ENCODE results near the gene DCHS2.

DNA sequence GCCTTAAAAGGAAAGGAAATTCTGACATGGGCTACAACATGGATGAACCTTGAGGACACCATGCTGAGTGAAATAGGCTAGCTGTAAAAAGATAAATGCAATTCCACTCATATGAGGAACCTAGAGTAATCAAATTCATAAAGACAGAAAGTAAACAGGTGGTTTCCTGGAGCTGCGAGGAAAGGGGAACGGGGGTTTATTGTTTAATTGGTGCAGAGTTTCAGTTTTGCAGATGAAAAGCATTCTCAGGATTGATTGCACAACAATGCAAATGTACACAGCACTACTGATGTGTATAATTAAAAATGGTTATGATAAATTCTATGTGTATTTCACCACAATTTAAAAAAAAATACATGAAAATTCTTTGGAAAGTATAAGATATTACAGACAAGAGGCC lies 34.6 kb upstream of the DCHS2 start:
- TF ChIP-seq, protein P1, sequence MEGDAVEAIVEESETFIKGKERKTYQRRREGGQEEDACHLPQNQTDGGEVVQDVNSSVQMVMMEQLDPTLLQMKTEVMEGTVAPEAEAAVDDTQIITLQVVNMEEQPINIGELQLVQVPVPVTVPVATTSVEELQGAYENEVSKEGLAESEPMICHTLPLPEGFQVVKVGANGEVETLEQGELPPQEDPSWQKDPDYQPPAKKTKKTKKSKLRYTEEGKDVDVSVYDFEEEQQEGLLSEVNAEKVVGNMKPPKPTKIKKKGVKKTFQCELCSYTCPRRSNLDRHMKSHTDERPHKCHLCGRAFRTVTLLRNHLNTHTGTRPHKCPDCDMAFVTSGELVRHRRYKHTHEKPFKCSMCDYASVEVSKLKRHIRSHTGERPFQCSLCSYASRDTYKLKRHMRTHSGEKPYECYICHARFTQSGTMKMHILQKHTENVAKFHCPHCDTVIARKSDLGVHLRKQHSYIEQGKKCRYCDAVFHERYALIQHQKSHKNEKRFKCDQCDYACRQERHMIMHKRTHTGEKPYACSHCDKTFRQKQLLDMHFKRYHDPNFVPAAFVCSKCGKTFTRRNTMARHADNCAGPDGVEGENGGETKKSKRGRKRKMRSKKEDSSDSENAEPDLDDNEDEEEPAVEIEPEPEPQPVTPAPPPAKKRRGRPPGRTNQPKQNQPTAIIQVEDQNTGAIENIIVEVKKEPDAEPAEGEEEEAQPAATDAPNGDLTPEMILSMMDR (conservative IDR thresholded peaks at IDR 0.05) = no peak
- TF ChIP-seq EZH2 (IDR thresholded peaks at IDR 0.05; ENCODE audit: low read depth) = no peak
